Right lobe of liver (tissue), 4 donors: ENCODE measurements around the gene MED15.

Experiments
- POLR2A ChIP-seq: fragments of 450-650 bp; IDR thresholded peaks from one replicate; pipeline ENCODE4 v1.6.1; 2017; ENCODE audit warnings: antibody characterized with exemption, mild to moderate bottlenecking
- TF ChIP-seq, protein P1 (sequence below), 4 donors: fragments of 200-600 bp in 3 of 4; fragments of 450-650 bp in 1 of 4; IDR thresholded peaks; one replicate each; pipeline versions ENCODE4 v1.5.1 to v1.8.0; 2016 to 2022; ENCODE audit warnings: antibody characterized with exemption in 4 of 4, mild to moderate bottlenecking in 2 of 4
- donor health status: DM: no; HTN: no; CAD: no.
- donor health status: DM: no; HTN: no; CAD: no.
- donor health status: DM: no; HTN: yes; CAD: no.

DNA sequence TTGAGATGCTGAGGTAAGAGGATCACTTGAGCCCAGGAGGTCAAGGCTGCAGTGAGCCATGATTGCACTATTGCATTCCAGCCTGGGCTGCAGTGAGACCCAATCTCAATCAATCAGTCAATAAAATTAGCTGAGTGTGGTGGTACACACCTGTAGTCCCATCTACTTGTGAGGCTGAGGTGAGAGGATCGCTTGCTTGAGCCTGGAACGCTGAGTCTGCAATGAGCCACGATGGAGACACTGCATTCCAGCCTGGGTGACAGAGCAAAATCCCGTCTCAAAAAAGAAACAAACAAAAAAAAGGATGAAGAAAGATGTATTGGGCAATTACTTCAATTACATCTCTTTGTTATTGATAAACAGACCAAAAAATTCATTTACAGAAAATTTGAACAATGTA, 54.5 kb downstream of the MED15 start:
- TF ChIP-seq, protein P1, sequence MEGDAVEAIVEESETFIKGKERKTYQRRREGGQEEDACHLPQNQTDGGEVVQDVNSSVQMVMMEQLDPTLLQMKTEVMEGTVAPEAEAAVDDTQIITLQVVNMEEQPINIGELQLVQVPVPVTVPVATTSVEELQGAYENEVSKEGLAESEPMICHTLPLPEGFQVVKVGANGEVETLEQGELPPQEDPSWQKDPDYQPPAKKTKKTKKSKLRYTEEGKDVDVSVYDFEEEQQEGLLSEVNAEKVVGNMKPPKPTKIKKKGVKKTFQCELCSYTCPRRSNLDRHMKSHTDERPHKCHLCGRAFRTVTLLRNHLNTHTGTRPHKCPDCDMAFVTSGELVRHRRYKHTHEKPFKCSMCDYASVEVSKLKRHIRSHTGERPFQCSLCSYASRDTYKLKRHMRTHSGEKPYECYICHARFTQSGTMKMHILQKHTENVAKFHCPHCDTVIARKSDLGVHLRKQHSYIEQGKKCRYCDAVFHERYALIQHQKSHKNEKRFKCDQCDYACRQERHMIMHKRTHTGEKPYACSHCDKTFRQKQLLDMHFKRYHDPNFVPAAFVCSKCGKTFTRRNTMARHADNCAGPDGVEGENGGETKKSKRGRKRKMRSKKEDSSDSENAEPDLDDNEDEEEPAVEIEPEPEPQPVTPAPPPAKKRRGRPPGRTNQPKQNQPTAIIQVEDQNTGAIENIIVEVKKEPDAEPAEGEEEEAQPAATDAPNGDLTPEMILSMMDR (IDR thresholded peaks at IDR 0.05) = no peak
- TF ChIP-seq POLR2A = no peak
